HG03025 (cell line): ENCODE data around the gene CYSRT1.
"Not testable (repeated sequence)": the region's sequence is repeated elsewhere in the genome, so short reads cannot be mapped to it uniquely, and the experiment has no call there.

ENCODE experiments used
- ATAC-seq: cut with Tn5 transposase; IDR thresholded peaks from one replicate; pipeline ENCODE4 v1.9.1; 2021; ENCODE audit warnings: mild to moderate bottlenecking, moderate library complexity; ENCODE audit not compliant: unreplicated experiment, low FRiP score

Gene CYSRT1

DNA sequence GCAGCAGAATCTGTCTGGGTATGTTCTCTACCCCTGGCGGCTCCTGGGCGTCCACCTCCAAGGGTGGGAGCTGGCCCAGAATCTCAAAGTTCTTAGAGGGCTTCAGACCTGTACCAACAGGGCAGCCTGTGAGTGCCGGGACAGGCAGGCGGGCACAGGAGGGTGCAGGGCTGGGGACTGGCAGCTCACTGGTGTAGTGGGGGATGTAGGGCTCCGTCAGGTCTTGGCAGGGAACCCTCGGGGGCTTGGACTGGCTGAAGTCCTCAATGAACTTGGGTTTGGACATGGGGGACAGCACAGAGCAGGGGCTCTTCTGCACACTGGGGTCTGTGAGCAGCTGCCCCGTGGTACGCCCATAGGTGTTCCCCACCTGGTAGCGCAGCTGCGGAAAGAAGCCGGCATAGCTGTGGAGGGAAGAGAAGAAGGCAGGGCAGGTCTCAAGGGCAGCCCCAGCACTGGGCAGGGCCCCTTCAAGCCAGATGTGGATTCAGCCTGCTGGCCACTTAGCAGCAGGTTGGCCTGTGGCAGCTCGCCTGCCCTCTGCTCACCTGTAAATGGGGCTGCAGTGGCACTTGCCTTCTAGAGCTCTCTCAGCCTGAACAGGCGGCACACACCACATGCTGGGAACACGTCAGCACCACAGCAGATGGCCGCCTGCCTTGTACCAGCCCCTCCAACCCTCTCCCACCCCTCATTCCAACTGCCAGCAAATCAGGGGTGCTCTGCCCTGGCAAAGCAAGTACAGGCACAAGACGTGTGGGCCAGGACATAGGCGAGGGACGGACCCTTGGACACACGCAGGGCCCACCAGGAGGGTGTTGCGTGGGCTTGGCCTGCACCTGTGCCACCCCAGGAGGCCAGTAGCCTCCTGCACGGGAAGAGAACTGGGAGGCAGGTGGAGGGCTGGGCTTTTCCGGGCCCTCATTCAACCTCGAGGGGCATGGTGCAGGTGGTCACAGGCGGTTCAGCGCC, 20.8 kb downstream of the CYSRT1 start:
- ATAC-seq: no peak

DNA sequence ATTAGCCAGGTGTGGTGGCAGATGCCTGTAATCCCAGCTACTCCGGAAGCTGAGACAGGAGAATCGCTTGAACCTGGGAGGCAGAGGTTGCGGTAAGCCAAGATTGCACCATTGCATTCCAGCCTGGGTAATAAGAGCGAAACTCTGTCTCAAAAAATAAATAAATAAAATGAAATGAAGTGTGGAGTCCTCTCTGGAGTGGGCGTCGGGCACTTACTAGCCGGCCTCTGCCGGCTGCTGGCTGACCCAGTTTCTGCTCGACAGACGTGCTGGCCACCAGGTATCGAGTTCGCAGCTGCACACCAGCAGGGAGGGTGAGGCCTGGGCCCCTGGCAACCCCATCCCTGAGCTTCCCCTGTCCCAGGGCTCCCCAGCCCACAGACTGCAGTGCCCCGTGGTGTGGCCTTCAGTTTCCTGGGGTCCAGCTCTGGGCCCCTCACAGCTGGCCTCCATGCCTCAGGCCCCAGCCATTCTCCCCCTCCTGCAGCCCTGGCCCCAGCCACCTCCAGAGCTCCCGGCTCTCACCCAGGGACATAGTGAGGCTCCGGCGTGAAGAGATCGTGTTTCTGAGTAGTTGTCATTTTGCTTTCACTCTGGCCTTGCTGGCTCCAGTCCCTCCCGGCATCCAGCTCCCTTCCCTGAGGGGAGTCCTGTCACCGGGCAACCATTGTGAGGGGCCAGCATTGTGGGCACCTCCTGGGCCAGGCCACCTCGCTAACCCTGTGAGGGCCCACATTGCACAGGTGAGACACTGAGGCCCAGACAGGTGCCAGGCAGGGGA, 22.4 kb downstream of the CYSRT1 start:
- no peak for ATAC-seq

DNA sequence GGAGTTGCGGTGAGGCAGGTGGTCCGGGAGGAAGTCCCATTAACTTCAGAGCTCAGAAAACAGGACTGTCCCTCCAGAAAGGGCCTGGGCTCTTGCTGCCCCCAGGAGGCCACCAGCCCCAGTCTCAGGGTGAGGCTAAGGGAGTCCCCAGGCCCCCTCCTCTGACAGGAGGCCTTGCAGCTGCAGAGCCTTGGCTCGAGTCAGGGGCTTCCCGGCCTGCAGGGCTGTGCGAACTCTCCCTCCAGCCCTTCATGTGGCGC, 22.9 kb downstream of the CYSRT1 start:
- no peak for ATAC-seq

DNA sequence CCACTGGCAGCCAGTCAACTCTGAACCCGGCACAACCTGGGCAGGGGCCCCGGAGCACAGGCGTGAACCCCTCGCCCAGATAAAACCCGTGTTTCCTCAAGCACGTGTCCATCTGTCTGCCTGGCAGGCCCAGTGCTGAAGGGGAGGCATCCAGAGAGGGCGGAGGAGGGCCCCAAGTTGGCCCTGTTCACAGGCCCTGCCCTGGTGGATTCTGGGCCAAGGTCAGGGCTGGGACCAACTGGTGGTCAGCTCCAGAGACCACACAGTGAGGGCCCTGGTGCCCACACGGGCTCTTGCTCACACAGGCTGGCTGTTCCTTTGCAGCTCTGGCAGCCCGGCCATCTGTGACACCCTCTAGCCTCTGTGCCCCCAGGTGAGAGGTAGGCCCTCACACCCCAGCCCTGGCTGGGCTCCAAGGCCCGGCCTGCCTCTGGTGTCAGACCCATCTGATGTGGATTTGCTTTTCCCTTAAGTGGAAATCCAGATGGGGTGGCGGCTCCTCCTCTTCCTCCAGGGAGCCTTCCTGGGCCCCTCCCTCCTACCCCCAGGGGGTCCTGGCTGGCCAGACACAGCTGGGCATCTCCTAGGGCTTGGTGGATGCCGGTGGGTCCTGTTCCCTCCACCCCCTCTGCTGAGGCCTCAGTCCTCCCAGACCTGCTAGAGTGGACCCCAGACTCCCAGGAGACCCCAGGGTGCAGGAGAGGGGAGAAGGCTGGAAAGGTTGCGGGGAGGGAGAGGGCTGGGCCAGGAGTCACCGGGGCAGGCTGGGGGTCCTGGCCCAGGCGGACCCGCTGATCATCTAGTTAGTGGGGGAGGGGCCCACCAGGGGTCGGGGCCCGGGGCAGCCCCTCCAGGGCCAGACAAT, 25.6 kb downstream of the CYSRT1 start:
- no peak for ATAC-seq

DNA sequence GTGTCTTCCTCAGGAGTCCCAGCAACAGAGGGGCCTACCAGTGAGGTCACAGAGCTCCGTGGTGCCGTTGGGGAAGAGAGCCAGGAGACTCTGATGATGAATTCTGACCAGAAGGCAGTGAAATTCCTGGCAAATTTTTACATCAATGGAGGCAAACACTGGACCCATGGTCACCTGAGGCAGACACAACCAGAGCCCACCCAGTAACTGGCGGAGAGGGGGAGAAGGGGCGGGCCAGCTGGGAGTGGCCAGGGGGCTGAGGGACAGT, 26.2 kb downstream of the CYSRT1 start, which contains the start of gene STPG3:
TSS of gene STPG3 (plus strand) at position 93 of the 268 bp plus-strand sequence. CDS start at position 94, 1 bp downstream.
- no peak for ATAC-seq

DNA sequence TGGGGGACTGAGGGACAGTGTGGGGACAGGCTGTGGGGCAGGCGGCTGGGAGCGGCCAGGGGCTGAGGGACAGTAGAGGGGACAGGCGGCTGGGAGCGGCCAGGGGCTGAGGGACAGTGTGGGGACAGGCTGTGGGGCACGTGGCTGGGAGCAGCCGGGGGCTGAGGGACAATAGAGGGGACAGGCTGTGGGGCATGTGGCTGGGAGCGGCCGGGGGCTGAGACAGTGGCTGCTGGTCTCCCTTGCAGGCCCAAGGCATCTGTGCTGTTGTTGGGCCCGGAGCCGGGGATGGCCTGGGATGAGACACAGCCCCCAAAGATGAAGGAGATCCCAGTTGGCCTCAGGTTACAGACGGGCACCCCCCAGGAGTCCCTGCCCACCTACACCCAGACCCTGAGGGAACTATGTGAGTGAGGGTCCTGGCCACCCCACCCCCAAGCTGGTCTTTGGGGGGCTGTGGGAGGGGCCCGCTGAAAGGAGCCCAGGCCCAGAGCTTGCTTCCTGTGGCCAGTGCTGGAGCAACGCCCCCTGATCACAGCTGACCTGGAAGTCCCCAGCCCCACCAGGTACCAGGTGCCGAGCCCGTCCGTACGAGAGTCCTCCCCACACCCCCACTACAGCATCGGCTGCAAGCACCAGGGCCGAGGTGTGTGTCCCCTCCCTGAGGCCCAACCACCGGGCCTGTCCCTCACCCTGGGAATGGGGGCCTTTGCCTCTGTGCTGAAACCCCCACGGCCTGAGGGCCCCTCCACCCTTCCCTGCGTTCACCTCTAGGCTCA, 26.7 kb downstream of the CYSRT1 start:
- no peak for ATAC-seq

DNA sequence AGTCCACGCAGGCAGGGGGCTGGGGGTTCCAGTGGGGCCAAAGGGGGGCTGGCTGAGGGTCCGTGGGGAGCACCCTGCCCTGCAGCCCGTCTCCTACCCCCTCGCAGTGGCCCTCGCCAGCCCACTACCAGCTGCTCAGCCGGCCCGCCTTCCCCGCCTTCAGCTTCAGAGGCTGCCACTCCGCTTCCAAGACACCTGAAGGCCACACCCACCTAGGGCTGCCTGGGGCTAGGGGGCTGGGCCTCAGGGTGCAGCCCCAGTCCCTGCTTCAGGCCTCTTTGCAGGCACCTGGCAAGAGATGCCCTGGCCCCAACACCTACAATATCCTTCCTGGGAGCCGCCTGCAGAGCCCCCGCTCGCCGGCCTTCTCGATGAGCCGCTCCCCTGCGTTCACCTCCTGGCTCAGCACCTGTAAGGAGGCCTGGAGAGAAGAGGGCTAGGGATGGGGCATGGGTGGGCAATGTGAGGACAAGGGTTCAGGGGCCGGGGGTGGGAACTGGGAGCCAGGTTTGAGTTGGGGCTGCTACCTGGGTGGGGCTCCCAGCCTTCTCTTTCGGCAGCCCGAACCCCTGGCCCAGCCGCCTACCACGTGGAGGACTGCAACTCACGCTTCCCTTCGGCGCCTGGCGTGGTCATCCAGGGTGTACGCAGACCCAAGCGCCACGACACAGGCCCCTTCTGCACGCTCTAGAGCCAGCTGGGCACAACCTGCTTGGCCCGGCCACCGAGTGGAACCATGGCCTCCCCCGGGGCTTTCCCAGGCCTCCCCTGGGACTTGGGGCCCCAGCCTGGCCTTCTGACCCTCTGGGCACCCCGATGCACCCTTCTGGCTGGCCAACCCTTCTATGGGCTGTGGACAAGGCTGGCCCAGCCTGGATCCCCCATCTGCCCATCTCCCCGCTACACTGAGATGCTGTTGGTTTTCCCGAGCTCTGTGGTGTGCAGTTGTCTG, 27.9 kb downstream of the CYSRT1 start:
- no peak for ATAC-seq

DNA sequence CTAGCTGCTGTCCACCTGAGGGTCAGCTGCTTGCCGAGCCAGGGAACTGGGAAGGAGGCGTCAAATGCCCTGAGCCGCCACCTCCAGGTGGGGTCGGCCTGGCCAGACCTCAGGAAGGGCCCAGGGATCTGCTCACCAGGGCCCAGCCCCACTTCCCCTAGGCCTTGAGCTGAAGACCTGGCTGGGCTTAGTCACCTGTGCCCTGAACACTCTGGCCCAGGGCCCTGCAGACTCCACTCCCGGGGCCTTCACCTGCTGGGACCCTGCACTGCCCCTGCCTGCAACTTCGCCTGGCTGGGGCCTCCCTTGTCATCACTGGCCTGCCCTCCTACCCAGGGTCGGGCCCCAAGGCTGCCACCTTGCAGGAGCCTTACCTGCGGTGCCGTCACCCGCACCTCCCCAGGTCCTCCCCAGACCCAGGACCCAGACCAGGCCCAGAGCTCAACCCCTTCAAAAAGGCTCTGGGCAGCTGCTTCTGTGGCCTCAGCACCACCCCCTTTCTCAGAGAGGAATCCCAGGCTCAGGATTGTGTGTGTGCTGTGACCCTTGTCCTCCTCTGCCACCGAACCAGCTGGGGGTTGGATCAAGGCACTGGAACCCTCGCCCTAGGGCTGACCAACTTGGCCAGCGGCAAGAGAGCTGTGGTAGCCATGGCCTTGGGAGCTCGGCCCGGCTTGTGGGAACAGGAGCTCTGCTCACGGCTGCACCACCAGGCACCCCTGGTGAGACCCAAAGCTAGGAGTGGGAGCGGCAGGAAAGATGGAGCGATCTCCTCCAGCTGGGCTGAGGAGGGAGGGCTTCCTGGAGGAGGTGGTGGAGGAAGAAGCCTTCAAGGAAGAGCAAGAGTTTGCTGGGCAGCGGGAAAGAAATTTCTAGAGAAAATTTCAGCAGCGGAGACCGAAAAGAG, 29.0 kb downstream of the CYSRT1 start:
- ATAC-seq: no peak

DNA sequence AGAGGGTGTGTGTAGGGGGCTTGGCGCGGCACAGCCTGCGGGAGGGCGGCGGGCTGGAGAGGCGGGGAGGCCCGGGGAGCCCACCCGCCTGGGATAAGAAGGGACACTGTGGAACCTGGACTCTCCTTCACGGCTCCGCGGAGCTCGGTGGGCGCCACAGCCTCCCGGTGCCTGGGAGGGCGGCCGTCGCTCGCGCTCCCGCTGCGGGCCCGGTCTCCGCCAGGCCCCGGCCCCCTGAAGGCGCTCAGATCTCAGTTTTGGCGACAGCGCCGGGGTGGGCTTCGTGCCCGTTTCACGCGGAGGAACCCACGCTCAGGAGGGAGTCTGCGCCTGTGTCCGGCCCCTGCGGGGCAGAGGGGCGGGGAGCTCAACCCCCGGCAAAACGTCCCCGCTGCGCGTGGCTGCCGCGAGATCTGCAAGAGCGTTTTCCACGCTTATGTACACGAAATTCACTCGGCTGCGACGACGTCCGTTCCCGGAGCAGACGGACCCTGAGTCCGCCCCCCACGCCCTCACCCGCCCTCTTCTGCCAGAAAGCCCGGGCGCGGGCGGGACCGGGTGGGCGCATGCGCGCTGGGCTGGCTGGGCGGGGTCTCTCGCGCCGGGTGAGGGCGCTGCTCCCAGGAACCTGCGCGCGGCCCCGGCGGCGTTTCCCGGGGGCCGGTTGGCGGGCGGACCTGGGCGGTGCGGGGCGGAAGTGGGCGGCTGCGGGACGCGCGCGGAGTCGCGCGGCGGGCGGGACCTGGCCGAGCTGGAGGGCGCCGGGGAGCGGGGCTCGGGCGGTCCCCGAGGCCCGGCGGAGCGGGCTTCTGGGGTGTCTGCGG, 29.9 kb downstream of the CYSRT1 start, which contains the start of gene NELFB:
TSS of gene NELFB (plus strand) at position 704 of the 824 bp plus-strand sequence.
- peak; percentile 79 for ATAC-seq

DNA sequence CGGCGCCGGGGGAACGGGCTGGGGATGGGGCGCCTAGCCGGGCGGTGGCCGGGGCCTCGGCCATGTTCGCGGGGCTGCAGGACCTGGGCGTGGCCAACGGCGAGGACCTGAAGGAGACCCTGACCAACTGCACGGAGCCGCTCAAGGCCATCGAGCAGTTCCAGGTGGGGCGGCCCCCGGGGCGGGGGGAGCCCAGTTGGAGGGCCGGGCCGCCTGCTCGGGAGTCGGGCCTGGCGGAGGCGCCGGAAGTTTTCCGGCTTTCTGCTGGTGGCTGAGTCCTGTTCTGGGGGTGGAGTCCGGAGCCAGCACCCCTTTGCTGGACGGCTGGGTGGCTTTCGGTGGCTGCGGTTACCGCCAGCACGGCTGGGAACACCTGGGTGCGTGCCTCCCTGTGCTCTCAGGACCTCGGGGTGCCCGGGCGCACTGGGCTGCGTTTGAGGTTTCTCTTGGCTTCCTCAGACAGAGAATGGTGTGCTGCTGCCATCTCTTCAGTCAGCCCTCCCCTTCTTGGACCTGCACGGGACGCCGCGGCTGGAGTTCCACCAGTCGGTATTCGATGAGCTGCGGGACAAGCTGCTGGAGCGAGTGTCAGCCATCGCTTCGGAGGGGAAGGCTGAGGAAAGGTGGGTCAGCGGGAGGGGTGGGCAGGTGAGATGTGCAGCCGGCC, 30.6 kb downstream of the CYSRT1 start:
- ATAC-seq: no peak

DNA sequence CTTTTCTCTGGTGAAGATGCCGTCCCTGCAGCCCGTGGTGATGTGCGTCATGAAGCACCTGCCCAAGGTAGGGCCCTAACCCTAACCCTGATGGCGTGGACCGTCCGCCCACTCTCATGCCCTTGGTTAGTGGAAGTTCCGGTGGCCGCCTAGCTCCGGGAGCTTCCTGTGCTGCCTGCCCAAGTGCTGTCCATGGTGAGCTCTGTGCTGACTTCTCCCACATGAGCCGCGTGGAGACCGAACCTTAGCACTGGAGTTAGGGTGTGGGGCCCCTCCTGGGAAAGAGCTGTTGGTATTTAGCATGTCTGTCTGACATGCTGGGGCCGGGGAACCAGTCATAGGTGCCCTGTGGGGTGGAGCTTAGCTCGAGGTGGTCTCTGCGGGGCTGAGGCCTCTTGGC, 31.4 kb downstream of the CYSRT1 start:
- ATAC-seq: no peak

DNA sequence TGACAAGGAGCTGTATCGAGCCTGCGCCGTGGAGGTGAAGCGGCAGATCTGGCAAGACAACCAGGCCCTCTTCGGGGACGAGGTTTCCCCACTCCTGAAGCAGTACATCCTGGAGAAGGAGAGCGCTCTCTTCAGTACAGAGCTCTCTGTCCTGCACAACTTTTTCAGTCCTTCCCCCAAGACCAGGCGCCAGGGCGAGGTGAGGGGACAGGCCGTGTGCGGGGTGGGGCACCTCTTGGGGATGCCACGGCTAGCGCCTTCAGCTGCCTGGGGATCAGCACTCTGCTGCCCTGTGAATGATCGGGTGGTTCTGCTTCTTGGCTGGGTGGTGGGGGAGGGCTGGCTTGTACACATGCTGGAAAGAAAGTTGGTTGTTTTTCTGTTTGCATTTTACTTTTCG, 31.9 kb downstream of the CYSRT1 start:
- ATAC-seq: no peak

DNA sequence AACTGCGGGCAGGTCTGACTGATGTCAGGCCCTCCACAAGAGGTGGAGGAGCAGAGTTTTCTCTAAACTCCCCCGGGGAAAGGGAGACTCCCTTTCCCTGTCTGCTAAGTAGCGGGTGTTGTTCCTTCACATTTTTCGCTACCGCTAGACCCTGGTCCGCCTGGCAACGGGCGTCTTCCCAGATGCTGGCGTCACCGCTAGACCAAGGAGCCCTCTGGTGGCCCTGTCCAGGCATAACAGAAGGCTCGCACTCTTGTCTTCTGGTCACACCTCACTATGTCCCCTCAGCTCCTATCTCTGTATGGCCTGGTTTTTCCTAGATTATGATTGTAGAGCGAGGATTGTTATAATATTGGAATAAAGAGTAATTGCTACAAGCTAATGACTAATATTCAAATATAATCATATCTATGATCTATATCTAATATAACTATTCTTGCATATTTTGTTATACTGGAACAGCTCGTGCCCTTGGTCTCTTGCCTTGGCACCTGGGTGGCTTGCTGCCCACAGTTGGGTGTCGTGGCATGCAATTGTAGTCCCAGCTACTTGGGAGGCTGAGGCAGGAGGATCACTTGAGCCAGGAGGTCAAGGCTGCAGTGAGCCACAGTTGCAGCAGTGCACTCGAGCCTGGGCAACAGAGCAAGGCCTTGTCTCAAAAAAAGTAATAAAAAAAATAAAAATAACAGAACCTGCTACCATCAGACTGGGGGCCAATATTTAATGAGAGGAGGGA, 37.4 kb downstream of the CYSRT1 start:
- ATAC-seq: not testable (repeated sequence)

DNA sequence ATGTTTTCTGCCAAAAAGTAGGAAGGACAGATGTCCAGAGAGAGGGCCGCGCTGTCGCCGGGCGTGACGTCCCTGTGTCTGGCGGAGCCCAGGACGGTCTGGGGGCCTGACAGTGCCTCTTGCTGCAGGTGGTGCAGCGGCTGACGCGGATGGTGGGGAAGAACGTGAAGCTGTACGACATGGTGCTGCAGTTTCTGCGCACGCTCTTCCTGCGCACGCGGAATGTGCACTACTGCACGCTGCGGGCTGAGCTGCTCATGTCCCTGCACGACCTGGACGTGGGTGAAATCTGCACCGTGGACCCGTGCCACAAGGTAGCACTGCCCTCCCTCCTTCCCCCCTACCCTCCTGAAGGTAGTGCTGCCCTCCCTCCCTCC, 37.9 kb downstream of the CYSRT1 start:
- ATAC-seq: no peak

DNA sequence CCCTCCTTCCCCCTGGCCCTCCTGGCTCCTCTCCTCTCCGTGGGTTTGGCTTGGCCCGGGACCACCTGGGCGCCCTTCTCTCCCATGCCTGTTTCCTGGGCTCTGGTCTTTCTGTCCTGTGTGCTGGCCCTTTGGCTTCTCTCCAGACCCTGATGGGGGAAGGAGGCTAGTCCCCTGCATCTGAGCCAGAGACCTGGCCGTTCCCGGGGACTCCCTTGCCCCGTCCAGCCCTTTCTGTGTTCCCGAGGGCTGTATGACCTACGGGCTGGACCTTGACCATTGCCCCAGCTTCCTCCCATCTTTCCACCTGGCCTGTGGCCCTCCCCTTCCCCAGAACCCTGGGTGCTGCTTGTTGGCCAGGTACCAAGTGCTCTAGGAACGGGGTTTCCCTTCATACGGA, 38.5 kb downstream of the CYSRT1 start:
- ATAC-seq: no peak

DNA sequence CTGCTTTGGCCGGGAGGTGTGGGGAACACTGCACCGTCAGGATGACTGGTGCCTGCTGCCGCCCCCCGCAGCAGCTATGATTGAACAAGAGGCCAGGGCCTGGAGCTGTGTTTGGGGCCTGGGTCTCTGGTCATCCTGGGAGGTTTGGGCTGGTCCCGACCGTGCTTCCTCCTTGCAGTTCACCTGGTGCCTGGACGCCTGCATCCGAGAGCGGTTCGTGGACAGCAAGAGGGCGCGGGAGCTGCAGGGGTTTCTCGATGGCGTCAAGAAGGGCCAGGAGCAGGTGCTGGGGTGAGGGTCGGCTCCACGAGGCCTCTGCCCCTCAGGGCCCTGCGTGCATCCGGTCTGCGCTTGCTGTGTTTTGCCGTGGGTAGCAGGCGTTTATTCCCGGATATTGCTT, 39.1 kb downstream of the CYSRT1 start:
- ATAC-seq: no peak
